Pancreas (tissue), 10 donors: Measurements from ENCODE around the gene HINT2. TPM values are rescaled to one million over a fixed set of nuclear protein-coding genes. Genes with fewer than 3 reads are reported as not detected.

Experiments used
- ATAC-seq, 4 donors: fragments of 200-7000 bp; cut with Tn5 transposase; one replicate each; pipeline versions ENCODE4 v1.8.0 to v1.9.1; 2020; ENCODE audit warnings: mild to moderate bottlenecking in 4 of 4, moderate library complexity in 4 of 4
- DNase-seq, 6 donors: peaks; one replicate each; pipeline ENCODE4 v3.0.0-alpha.2; 2020
- FAIRE-seq: peaks from 2 replicates; lab custom pipeline; 2012; peaks lifted over from hg19 to GRCh38; lab: Jason Lieb, UNC
- H3K27ac ChIP-seq, 4 donors: fragments of 200-600 bp; sonication (generic); 1 replicate in 3 of 4; 2 replicates in 1 of 4; pipeline versions ENCODE4 v1.5.0 to v1.8.0; 2020
- H3K27me3 ChIP-seq, 4 donors: fragments of 200-600 bp; one replicate each; pipeline ENCODE4 v1.8.0; 2021
- H3K36me3 ChIP-seq, 3 donors: fragments of 200-600 bp; sonication (generic) in 1 of 3; one replicate each; pipeline versions ENCODE4 v1.5.0 to v1.8.0; 2020 to 2021
- H3K4me1 ChIP-seq, 3 donors: fragments of 200-600 bp; one replicate each; pipeline ENCODE4 v1.8.0; 2021
- H3K4me3 ChIP-seq, 4 donors: fragments of 200-600 bp; sonication (generic) in 2 of 4; one replicate each; pipeline versions ENCODE4 v1.5.0 to v1.8.0; 2020 to 2021
- H3K9me3 ChIP-seq, 4 donors: fragments of 200-600 bp; one replicate each; pipeline ENCODE4 v1.8.0; 2021
- CTCF ChIP-seq, 4 donors: fragments of 200-600 bp; sonication (generic) in 3 of 4; IDR thresholded peaks; one replicate each; pipeline versions ENCODE4 v1.5.0 to v1.8.0; 2021; ENCODE audit warnings: antibody characterized with exemption in 4 of 4
- whole genome bisulfite sequencing, 2 donors: extraction: QIAGEN DNeasy Blood & Tissue Kit; methylation state at CpG; one replicate each; pipeline ENCODE4 v1.1.7; 2013; 5-methylcytosine and 5-hydroxymethylcytosine counted together
- intact Hi-C, 3 donors: fragments of 100-400 bp; cut with DNase I; formaldehyde crosslinking; loops; one replicate each; pipeline versions ENCODE4 v1.11.1 to v1.14.2; 2022
- polyA plus RNA-seq, 2 donors: library from polyadenylated mRNA; stranded (reverse); fragments of 200-250 nt; gene quantifications; one replicate each; pipeline ENCODE4 v1.2.3, GENCODE V29; 2013
- total RNA-seq, 6 donors: library from RNA; stranded (reverse); fragmentation: NEBNext Ultra II Directional in 4 of 6; extraction: Animal tissue kit (Norgen Biotek cat#: 25700) in 4 of 6; gene quantifications; one replicate each; pipeline versions ENCODE4 v1.2.1 to v1.2.4, GENCODE V29; 2021 to 2023
- donor health status: healthy with polysubstance abuse.
- donor health status: DM: no; HTN: no; CAD: no; lungs with moderate emphysema.
- donor health status: DM: no; HTN: no; CAD: no.
- donor health status: control.
- donor health status: control.
- donor health status: Bipolar disorder and iron deficiency.
- donor health status: DM: yes; HTN: yes; CAD: no.
- donor health status: DM: no; HTN: no; CAD: no.
- donor health status: DM: no; HTN: no; CAD: no.
- donor health status: DM: yes; HTN: yes; CAD: no.

Gene HINT2
- total and polyA plus RNA-seq, 8 donors: 20.6 to 64.2 (median 34.0) TPM

GRCh38 chr9:35841645-35841900 is 26.7 kb upstream of the HINT2 start:
- H3K36me3 ChIP-seq: no peaks in the 10 kb centered on the region
- H3K9me3 ChIP-seq: no peaks in the 10 kb centered on the region
- peaks cover 0 to 13% (median 0%) of the 10 kb centered on the region in 3 donors for H3K4me1 ChIP-seq
- TF ChIP-seq CTCF (IDR thresholded peaks at IDR 0.05): no peak
- intact Hi-C loops: no loop called here
- 82 to 83% methylated on average over 5 of the region's 5 CpGs for WGBS, 2 donors
- no peak for ATAC-seq
- FAIRE-seq: no peak
- no peak for DNase-seq
- H3K4me3 ChIP-seq: no peak overlapping the region
- no peaks in the 10 kb centered on the region for H3K27me3 ChIP-seq
- H3K27ac ChIP-seq: no peak overlapping the region

- no peak for DNase-seq
- no peak overlapping the region for H3K27ac ChIP-seq
- TF ChIP-seq CTCF (IDR thresholded peaks at IDR 0.05): no peak
- no peak overlapping the region for H3K4me3 ChIP-seq
- no peaks in the 10 kb centered on the region for H3K9me3 ChIP-seq
- H3K4me1 ChIP-seq: peaks cover 0 to 13% (median 0%) of the 10 kb centered on the region in 3 donors
- no peaks in the 10 kb centered on the region for H3K36me3 ChIP-seq
- intact Hi-C loops: no loop called here
- ATAC-seq: no peak
- 91% methylated on average over 15 of the region's 15 CpGs for WGBS, 2 donors
- FAIRE-seq: no peak
- H3K27me3 ChIP-seq: no peaks in the 10 kb centered on the region
Measured at GRCh38 chr9:35840881-35841644, 26.2 kb upstream of the HINT2 start.

DNA sequence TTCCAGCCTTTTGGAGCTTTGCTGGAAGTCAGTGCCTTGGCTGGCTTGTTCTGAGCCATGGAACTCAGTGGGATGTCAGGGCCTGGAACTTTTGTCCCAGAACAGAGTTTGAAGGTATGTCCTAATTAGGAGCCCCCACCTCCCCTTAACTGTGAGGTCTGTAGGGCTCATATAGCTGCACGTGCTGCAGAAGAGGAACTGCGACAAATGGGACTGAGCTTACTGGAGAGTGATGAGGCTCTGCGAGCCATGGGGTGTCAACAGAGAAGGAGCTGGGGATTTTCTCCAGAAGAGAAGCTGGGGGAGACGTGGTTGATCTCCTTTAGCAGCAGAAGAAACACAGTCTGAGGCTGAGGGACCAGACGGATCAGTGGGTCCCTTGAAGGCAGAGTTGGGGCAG is 25.1 kb upstream of the HINT2 start:
- 88 to 94% methylated on average over 5 of the region's 5 CpGs for WGBS, 2 donors
- intact Hi-C loops: no loop called here
- no peaks in the 10 kb centered on the region for H3K36me3 ChIP-seq
- H3K9me3 ChIP-seq: no peaks in the 10 kb centered on the region
- DNase-seq (no peak), ATAC-seq (no peak), FAIRE-seq (no peak)
- no peak overlapping the region for H3K27ac ChIP-seq
- H3K4me1 ChIP-seq: peaks cover 0 to 12% (median 0%) of the 10 kb centered on the region in 3 donors
- H3K4me3 ChIP-seq: no peak overlapping the region
- TF ChIP-seq CTCF (IDR thresholded peaks at IDR 0.05): no peak
- H3K27me3 ChIP-seq: no peaks in the 10 kb centered on the region

- Histone ChIP-seq H3K4me1 (peaks cover 6 to 26% (median 22%) of the 10 kb centered on the region in 3 donors), H3K27ac (no peak overlapping the region), H3K36me3 (no peaks in the 10 kb centered on the region), H3K27me3 (no peaks in the 10 kb centered on the region), H3K9me3 (no peaks in the 10 kb centered on the region), H3K4me3 (no peak overlapping the region)
- 92 to 94% methylated on average over 5 of the region's 5 CpGs for WGBS, 2 donors
- no peak for ATAC-seq
- TF ChIP-seq CTCF (IDR thresholded peaks at IDR 0.05): no peak
- FAIRE-seq: no peak
- DNase-seq: no peak
- intact Hi-C loops: no loop called here
Measured at GRCh38 chr9:35836595-35836994, 21.8 kb upstream of the HINT2 start.

GRCh38 chr9:35835766-35836165 is 20.9 kb upstream of the HINT2 start:
- H3K4me1 ChIP-seq: peaks cover 6 to 26% (median 22%) of the 10 kb centered on the region in 3 donors
- intact Hi-C loops: no loop called here

More at GRCh38 chr9:35835766-35836165, 20.9 kb upstream of the HINT2 start:
- peak overlapping the region in 1 of 4 donors; percentile 85 for H3K27ac ChIP-seq
- no peak overlapping the region for H3K4me3 ChIP-seq
- FAIRE-seq (no peak), DNase-seq (no peak), ATAC-seq (no peak)
- H3K36me3 ChIP-seq: no peaks in the 10 kb centered on the region
- H3K9me3 ChIP-seq: no peaks in the 10 kb centered on the region
- no peaks in the 10 kb centered on the region for H3K27me3 ChIP-seq
- no peak for TF ChIP-seq CTCF (IDR thresholded peaks at IDR 0.05)
- WGBS, 2 donors: 71 to 72% methylated on average over 2 of the region's 2 CpGs
